Smooth muscle cell (in vitro differentiated cells): Measurements from ENCODE around the gene SF3A1. TPM values are rescaled to one million over a fixed set of nuclear protein-coding genes. Genes with fewer than 3 reads are reported as not detected.

Experiments used
- DNase-seq: peaks from one replicate; lab custom pipeline; 2025; ENCODE audit not compliant: unreplicated experiment; lab: John Stamatoyannopoulos, UW
- H2AFZ ChIP-seq: fragments of 200-600 bp; sonication (generic); 2 replicates; pipeline ENCODE4 v1.6.0; 2016; ENCODE audit warnings: antibody characterized with exemption, low read depth, mild to moderate bottlenecking
- H3F3A ChIP-seq: fragments of 200-600 bp; sonication (generic); 2 replicates; pipeline ENCODE4 v1.6.0; 2017; ENCODE audit warnings: antibody characterized with exemption, low read depth
- H3K27ac ChIP-seq: fragments of 200-600 bp; sonication (generic); 2 replicates; pipeline ENCODE4 v1.5.1; 2016; ENCODE audit warnings: low read depth, mild to moderate bottlenecking
- H3K27me3 ChIP-seq: fragments of 200-600 bp; sonication (generic); 2 replicates; pipeline ENCODE4 v1.6.1; 2016; ENCODE audit warnings: low read depth, mild to moderate bottlenecking
- H3K36me3 ChIP-seq: fragments of 200-600 bp; sonication (generic); 2 replicates; pipeline ENCODE4 v1.5.1; 2016; ENCODE audit warnings: low read depth
- H3K4me1 ChIP-seq: fragments of 200-600 bp; sonication (generic); 2 replicates; pipeline ENCODE4 v1.5.1; 2016; ENCODE audit warnings: low read depth
- H3K4me2 ChIP-seq: fragments of 200-600 bp; sonication (generic); 2 replicates; pipeline ENCODE4 v1.6.0; 2016; ENCODE audit warnings: mild to moderate bottlenecking
- H3K4me3 ChIP-seq: fragments of 200-600 bp; sonication (generic); 2 replicates; pipeline ENCODE4 v1.5.1; 2016; ENCODE audit warnings: mild to moderate bottlenecking
- H3K79me2 ChIP-seq: fragments of 200-600 bp; sonication (generic); 2 replicates; pipeline ENCODE4 v1.6.0; 2016; ENCODE audit warnings: low read depth, mild to moderate bottlenecking
- H3K9ac ChIP-seq: fragments of 200-600 bp; sonication (generic); 2 replicates; pipeline ENCODE4 v1.6.0; 2016; ENCODE audit warnings: low read depth
- H3K9me3 ChIP-seq: fragments of 200-600 bp; sonication (generic); replicated peaks from 2 replicates; pipeline ENCODE4 v1.5.1; 2016; ENCODE audit warnings: low read depth
- H4K20me1 ChIP-seq: fragments of 200-600 bp; sonication (generic); 2 replicates; pipeline ENCODE4 v1.6.0; 2016; ENCODE audit warnings: low read depth
- WGBS: methylation state at CpG from one replicate; pipeline ENCODE4 v1.1.7; 2016; ENCODE audit warnings: low lambda C conversion rate; 5-methylcytosine and 5-hydroxymethylcytosine counted together
- polyA plus RNA-seq: library from polyadenylated mRNA; unstranded; fragments of >200 nt; fragmentation: Nextera tagmentation; extraction: Ambion mirVana; gene quantifications from 2 replicates; pipeline ENCODE4 v1.2.1, GENCODE V29; 2016
- total RNA-seq: library from RNA; depleted of rRNA; stranded (reverse); fragments of >200 nt; gene quantifications from 2 replicates; pipeline ENCODE4 v1.2.3, GENCODE V29; 2014
- TF ChIP-seq, protein P1 (sequence below): fragments of 200-600 bp; sonication (generic); IDR thresholded peaks from 2 replicates; pipeline ENCODE4 v1.5.1; 2017; ENCODE audit warnings: borderline replicate concordance, mild to moderate bottlenecking, antibody characterized with exemption; ENCODE audit not compliant: insufficient read depth, poor library complexity, severe bottlenecking

SF3A1 gene, protein sequence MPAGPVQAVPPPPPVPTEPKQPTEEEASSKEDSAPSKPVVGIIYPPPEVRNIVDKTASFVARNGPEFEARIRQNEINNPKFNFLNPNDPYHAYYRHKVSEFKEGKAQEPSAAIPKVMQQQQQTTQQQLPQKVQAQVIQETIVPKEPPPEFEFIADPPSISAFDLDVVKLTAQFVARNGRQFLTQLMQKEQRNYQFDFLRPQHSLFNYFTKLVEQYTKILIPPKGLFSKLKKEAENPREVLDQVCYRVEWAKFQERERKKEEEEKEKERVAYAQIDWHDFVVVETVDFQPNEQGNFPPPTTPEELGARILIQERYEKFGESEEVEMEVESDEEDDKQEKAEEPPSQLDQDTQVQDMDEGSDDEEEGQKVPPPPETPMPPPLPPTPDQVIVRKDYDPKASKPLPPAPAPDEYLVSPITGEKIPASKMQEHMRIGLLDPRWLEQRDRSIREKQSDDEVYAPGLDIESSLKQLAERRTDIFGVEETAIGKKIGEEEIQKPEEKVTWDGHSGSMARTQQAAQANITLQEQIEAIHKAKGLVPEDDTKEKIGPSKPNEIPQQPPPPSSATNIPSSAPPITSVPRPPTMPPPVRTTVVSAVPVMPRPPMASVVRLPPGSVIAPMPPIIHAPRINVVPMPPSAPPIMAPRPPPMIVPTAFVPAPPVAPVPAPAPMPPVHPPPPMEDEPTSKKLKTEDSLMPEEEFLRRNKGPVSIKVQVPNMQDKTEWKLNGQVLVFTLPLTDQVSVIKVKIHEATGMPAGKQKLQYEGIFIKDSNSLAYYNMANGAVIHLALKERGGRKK
- total RNA-seq: 46.0 and 55.0 TPM in 2 replicates
- polyA plus RNA-seq: 86.7 and 86.9 TPM in 2 replicates

DNA sequence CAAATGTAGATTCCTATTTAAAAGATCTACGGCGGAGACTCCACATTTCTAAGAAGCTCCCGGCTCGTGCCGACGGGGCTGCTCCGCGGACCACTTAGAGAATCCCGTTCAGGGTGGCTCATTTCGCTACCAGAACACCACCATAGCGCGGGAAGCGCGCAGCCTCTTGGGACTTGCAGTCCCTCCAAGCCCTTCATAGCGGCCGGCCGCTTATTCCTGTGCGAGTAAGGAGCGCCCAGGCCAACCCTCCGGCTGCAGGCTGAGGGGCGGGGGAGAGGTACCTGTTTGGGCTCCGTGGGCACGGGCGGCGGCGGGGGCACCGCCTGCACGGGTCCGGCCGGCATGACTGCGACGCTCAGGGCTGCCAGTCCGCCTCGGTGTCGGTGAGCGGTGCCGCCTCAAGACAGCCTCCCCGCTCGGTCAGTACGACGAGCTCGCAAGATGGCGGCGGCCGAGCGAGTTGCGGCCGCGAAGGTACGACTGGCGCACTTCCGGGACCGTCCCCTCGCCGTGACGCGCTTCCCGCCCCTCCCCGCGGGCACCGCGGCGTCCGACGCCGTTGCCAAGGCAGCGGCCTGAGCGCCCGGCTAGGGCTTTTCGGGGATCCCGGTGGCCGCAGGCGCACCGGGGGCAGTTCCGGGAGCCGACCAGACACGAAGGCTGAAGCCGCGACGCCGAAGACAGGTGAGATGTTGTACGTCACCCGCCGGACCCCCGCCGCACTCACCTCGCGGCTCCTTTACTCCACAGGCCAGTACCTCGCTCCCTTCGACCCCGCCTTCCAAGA lies at the start of gene SF3A1, which contains the start of gene CCDC157:
Gene SF3A1 (minus strand): TSS at position 446 of the 787 bp plus-strand sequence. CDS start 102 bp downstream, at position 344.
Gene CCDC157 (plus strand): TSS at position 559 of the 787 bp plus-strand sequence. CDS start 8,994 bp downstream, outside the sequence.
- Histone ChIP-seq H3K79me2 (peaks cover 41% of the 10 kb centered on the region), H3K36me3 (no peaks in the 10 kb centered on the region), H3K4me2 (peak within 1 kb of the TSS; percentile 99), H3K4me3 (peak within 1 kb of the TSS; percentile 80), H3K4me1 (peaks cover 18% of the 10 kb centered on the region), H3K27ac (peak within 1 kb of the TSS; percentile 94), H4K20me1 (peaks cover 45% of the 10 kb centered on the region), H2AFZ (peak within 1 kb of the TSS; percentile 79), H3F3A (no peaks in the 10 kb centered on the region), H3K27me3 (no peaks in the 10 kb centered on the region), H3K9me3 (no peaks in the 10 kb centered on the region), H3K9ac (peak within 1 kb of the TSS; percentile 94)
- under 1% methylated on average over 65 of the region's 91 CpGs for WGBS
- DNase-seq: peak; percentile 82
- TF ChIP-seq, protein P1, sequence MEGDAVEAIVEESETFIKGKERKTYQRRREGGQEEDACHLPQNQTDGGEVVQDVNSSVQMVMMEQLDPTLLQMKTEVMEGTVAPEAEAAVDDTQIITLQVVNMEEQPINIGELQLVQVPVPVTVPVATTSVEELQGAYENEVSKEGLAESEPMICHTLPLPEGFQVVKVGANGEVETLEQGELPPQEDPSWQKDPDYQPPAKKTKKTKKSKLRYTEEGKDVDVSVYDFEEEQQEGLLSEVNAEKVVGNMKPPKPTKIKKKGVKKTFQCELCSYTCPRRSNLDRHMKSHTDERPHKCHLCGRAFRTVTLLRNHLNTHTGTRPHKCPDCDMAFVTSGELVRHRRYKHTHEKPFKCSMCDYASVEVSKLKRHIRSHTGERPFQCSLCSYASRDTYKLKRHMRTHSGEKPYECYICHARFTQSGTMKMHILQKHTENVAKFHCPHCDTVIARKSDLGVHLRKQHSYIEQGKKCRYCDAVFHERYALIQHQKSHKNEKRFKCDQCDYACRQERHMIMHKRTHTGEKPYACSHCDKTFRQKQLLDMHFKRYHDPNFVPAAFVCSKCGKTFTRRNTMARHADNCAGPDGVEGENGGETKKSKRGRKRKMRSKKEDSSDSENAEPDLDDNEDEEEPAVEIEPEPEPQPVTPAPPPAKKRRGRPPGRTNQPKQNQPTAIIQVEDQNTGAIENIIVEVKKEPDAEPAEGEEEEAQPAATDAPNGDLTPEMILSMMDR: no peak

DNA sequence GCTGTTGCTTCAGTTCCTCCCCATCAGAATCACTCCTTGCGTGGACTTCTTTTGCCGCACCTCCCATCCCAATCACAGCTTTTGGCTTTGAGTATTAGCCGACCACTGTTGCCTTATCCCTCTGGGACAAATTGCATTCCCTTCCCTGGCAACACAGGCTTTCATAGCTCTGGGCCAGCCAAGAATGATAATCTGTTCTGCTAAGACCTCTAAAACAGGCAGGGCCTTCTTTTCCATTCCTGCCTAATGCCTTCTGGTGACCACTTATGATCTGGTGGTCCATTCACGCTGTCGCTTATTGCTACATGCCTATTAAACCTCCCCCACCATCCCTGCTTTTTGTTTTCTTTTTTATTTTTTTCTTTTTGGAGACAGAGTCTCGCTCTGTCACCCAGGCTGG lies 49.7 kb upstream of the SF3A1 start:
- Histone ChIP-seq H3K36me3 (no peaks in the 10 kb centered on the region), H3K79me2 (no peaks in the 10 kb centered on the region), H3K9ac (no peak overlapping the region), H3F3A (peaks cover 5% of the 10 kb centered on the region), H3K27ac (no peak overlapping the region), H3K9me3 (no peaks in the 10 kb centered on the region), H3K4me2 (no peak overlapping the region), H2AFZ (no peak overlapping the region), H4K20me1 (peaks cover 30% of the 10 kb centered on the region), H3K27me3 (no peaks in the 10 kb centered on the region), H3K4me3 (no peak overlapping the region), H3K4me1 (no peaks in the 10 kb centered on the region)
- 92% methylated on average over 6 of the region's 6 CpGs for WGBS
- no peak for DNase-seq
- TF ChIP-seq, protein P1: no peak

DNA sequence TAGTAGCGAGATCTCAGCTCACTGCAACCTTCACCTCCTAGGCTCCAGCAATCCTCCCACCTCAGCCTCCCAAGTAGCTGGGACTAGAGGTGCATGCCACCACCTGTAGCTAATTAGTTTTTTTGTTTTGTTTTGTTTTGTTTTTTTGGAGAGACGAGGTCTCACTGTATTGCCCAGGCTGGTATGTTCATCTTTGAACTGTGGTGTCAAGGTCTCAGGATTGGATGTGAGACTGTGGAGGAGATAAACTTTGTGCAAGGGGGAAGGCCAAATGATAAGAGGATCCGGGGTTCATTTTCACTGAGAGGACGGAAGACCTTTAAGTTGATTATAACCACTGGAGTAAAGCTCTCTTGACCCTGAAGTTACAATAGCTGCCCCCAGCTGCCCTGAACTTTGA lies 49.0 kb upstream of the SF3A1 start:
- no peak for DNase-seq
- Histone ChIP-seq H3K27me3 (no peaks in the 10 kb centered on the region), H4K20me1 (peaks cover 30% of the 10 kb centered on the region), H3K27ac (no peak overlapping the region), H2AFZ (no peak overlapping the region), H3K9me3 (no peaks in the 10 kb centered on the region), H3K79me2 (no peaks in the 10 kb centered on the region), H3K4me1 (no peaks in the 10 kb centered on the region), H3K4me3 (no peak overlapping the region), H3K36me3 (no peaks in the 10 kb centered on the region), H3K9ac (no peak overlapping the region), H3F3A (peaks cover 5% of the 10 kb centered on the region), H3K4me2 (no peak overlapping the region)
- TF ChIP-seq, protein P1: no peak
- WGBS: 82% methylated on average over 4 of the region's 4 CpGs
